Hair follicular keratinocyte (primary cell): ENCODE data around the gene SH3BP1. TPM values are rescaled to one million over a fixed set of nuclear protein-coding genes. Genes with fewer than 3 reads are reported as not detected.

Source experiments
- total RNA-seq: library from RNA; depleted of rRNA; stranded (reverse); fragments of >200 nt; gene quantifications from 2 replicates; pipeline ENCODE4 v1.2.3, GENCODE V29; 2015

SH3BP1 gene
- total RNA-seq, result 59.8 and 60.1 TPM in 2 replicates

GRCh38 chr22:37639070-37639760 is at the start of gene SH3BP1:
SH3BP1 (plus strand) TSS chr22:37639669; CDS start chr22:37639788, 119 bp downstream.

DNA sequence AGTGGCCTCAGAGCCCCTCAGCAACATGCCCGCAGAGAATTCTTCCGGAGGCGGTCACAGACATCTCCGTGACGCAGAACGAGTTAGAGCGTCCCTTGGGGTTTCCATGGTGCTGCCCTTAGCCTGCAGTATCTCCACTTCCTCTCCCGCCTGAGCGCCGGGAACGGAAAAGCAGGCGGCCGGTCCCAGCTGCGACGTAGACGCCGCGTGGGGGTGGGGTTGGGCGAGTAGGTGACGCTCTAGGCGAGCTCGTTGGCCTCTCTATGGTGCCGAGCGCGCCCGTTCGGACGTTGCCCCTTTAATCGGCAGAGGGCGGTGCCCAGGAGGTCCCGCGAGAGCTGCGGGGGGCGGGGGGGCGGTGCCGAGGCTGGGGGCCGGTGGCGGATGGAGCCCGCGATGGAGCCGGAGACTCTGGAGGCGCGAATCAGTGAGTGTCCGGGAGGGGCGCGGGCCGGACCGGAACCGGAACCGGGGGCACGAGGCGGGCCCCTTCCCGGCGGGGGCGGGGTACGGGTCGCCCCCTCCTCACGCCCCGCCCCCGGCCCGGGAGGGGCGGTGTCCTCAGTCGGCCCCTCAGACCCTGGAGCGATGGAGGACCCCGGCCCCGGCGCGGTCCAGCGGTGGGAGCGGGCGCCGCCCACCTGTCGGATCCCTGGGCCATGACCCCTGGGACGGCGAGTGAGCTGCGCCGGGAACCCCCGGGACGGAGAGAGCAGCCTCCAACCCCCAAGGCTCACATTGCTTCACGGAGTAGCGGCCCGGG is 30.8 kb upstream of the SH3BP1 start, which contains the start of gene GGA1:
TSS of gene GGA1 (plus strand) at position 358 of the 763 bp plus-strand sequence. CDS start at position 385, 27 bp downstream.

GRCh38 chr22:37658133-37659065 is 18.9 kb downstream of the SH3BP1 start, which contains the start of gene PDXP:
PDXP (plus strand) TSS chr22:37658723; CDS start chr22:37658783, 60 bp downstream.

DNA sequence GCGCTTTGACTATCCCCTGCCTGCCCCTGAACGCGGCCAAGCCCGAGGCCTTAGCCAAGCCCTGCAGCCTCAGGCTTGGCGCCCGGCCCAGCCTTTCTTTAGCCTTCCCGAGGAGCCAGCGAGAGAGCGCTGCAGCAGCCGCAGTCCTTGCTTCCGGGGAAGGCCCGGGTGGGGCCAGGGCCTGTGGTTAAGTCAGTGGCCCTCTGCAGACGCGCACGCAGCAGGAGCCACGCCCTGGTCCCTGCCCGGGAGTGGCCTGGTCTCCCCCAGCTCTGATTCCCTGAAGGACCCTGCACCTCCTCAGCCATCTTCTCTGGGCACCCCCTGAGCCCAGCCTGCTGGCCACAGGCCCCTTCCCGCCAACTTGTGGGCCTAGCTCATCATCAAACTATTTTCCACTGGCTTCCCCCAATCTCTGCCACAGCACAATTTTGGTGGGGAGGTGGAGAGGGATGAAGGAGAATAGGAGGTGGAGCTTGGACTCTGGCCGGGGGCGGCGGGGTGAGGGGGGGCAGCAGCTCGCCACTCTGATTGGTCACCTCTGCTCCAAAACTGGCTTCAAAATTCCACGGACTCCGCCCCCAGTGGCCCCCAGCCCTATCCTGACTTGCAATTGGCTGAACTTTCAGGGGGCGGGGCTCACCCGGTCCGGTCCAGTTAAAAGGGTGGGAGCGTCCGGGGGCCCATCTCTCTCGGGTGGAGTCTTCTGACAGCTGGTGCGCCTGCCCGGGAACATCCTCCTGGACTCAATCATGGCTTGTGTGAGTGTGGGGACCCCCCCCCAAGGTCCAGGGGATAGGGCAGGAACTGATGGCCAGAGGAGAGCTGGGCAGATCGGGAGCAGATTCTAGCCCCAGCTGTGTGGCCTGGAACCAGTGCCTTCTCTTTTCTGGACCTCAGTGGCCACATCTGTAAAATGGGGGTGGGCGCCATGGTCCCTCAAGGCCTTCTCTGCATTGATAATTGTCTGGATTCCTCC is 35.8 kb downstream of the SH3BP1 start, which contains the start of gene LGALS1:
TSS of gene LGALS1 (plus strand) at position 686 of the 979 bp plus-strand sequence. CDS start at position 753, 67 bp downstream.

DNA sequence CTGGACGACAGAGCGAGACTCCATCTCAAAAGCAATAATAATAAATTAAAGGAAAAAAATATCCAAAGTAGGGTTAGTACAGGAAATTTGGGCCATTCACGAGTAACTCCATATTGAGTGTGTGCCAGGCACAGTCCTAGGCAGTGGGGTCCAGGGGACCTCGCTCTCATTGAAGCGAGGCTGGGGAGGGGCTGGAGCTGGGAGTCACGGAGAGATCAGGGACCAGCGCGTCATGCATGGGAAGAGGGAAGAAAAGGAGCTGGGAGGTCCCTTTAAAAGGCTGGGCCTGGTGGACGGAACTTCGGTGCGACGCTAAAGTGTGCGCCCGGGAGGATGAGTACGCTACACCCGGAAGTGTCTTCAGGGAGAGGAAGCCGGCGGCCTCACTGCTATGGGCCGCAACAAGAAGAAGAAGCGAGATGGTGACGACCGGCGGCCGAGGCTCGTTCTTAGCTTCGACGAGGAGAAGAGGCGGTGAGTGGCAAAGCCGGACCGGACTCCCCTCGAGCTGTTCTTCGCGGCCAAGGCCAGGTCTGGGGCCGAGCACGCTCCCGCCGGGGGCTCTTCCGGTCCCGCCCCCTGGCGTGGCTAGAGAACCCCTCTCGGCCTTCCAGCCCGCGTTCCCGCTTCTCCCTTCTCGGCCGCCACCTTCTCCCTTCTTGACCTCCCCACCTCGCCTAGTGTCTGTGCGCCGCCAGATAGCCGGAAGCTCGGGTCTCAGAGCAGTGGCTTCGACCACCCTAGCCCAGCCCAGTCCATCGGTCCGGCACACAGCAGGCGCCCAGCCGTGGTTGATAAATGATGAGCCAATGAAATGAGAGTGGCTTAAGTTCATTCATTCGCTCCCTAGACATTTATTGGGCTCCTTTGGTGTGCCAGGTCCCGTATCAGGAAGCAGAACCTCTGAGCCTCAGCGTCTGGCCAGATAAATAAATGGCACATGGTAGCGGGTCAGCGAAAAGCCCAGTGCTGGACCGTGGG is 46.8 kb downstream of the SH3BP1 start, which contains the start of gene NOL12:
TSS of gene NOL12 (plus strand) at position 342 of the 981 bp plus-strand sequence. CDS start at position 392, 50 bp downstream.

GRCh38 chr22:37696657-37697537 is 57.4 kb downstream of the SH3BP1 start, which contains the start of gene TRIOBP:
TRIOBP (plus strand) TSS chr22:37697048; CDS start chr22:37701366, 4,318 bp downstream.

Other genes starting within 250 kb of the SH3BP1 start
- gene ELFN2, start 212.2 kb upstream of the SH3BP1 start, total RNA-seq, result 0.61 and 1.9 TPM in 2 replicates
- 2.5 and 4.0 TPM in 2 replicates for gene MFNG, start 153.3 kb upstream of the SH3BP1 start, total RNA-seq
- 67.6 and 88.3 TPM in 2 replicates for gene CARD10, start 120.3 kb upstream of the SH3BP1 start, total RNA-seq
- 54.1 and 65.0 TPM in 2 replicates for gene CDC42EP1, start 79.2 kb upstream of the SH3BP1 start, total RNA-seq
- not detected in 2 replicates for gene LGALS2, start 59.6 kb upstream of the SH3BP1 start, total RNA-seq
- gene GGA1, start 30.8 kb upstream of the SH3BP1 start, total RNA-seq, result 31.7 and 49.1 TPM in 2 replicates
- gene PDXP, start 19.1 kb downstream of the SH3BP1 start, total RNA-seq, result 5.9 and 13.7 TPM in 2 replicates
- gene LGALS1, start 36.0 kb downstream of the SH3BP1 start, total RNA-seq, result 4,087 and 4,639 TPM in 2 replicates
- 18.6 and 38.7 TPM in 2 replicates for gene NOL12, start 46.7 kb downstream of the SH3BP1 start, total RNA-seq
- 43.3 and 43.4 TPM in 2 replicates for gene TRIOBP, start 57.4 kb downstream of the SH3BP1 start, total RNA-seq
- gene GCAT, start 168.3 kb downstream of the SH3BP1 start, total RNA-seq, result 28.8 and 40.2 TPM in 2 replicates
- gene GALR3, start 183.7 kb downstream of the SH3BP1 start, total RNA-seq, result not detected in 2 replicates
- gene ANKRD54, start 204.7 kb downstream of the SH3BP1 start, total RNA-seq, result 41.6 and 43.0 TPM in 2 replicates
- 333 and 393 TPM in 2 replicates for gene EIF3L, start 209.8 kb downstream of the SH3BP1 start, total RNA-seq